Stimulated activated CD8-positive, alpha-beta memory T cell treated with anti-CD3 and anti-CD28 coated beads, Interleukin-12 subunit alpha, Interleukin-12 subunit beta, amount 100 ng/mL, for 4 hours (primary cell): ENCODE data around the gene ZBTB24.

ENCODE experiments used
- DNase-seq: peaks from one replicate; pipeline ENCODE4 v3.0.0-alpha.2; 2020; ENCODE audit warnings: low read depth

ZBTB24 gene

DNA sequence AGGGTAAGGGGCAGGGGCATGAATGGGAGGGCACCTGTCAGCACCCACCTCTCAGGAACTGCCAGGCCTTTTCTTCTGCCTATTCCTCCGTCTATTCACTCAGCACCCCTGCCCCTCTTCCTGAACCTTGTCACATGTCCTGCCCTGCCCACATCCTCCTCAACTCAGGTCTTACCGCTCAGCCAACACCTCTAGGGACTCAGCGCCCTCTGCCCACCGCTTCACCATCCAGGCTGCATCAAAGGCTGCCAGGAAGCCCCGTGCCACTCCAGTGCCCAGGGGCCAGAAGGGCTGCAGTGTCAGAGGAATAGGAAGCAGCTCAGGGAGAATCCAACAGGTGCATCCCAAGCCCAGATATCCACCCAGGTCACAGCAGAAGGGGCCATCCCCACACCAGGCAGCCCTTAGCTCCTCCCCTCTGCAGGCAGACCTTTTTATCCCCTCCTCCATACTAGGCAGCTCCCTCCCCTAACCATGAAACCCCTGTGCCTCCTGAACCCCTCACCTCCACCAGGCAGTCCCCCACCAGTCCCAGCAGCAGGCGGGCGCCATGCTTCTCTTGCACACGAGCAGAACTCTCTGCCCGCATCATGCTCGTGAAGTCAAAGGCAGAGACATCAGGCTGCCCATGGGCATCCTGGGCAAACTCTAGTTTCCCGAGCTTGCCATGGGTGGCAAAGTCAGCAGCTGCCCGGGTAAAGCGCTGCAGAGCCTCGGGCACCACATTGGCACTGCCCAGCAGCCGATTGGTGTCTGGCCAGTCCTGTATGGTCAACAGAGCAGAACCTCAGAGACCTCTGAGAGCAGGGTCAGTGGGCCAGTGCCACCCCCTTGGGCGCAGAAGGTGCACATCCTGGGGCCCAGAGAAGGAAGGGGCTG lies 33.0 kb downstream of the ZBTB24 start:
- DNase-seq = no peak

DNA sequence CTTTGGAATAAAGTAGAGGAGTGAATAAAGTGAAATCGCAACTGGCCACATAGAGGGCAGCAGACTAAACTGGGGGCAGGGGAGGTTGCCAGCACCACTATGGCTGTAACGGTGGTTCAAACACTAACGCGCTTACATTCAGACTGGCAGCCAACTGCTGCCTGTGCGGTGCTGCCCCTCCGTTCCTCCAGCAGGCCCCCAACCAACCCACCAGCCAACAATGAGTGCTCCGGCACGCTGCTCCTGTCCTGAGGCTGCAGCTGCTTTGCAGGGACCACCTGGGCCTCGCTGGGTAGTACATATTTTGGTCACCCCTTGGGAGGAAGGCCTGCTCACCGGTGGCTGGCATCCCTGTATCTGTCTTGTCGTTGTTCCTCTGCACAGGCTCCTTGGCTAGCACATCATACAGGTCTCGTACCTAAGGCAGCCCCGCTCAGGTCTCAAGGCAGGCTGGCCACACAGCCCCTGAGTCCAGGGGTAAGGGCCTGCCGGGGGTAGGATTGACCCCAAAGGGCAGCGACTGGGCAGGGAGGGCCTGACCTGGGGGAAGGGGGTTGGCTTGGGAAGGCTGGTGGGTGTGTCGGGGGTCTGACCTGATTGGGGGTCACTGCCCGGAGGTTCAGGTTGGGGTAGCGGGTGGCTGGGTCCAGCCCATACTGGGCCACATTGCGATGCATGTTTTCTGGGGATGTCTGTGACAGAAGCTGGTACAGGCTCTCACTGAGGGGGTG lies 33.8 kb downstream of the ZBTB24 start:
- DNase-seq = no peak

DNA sequence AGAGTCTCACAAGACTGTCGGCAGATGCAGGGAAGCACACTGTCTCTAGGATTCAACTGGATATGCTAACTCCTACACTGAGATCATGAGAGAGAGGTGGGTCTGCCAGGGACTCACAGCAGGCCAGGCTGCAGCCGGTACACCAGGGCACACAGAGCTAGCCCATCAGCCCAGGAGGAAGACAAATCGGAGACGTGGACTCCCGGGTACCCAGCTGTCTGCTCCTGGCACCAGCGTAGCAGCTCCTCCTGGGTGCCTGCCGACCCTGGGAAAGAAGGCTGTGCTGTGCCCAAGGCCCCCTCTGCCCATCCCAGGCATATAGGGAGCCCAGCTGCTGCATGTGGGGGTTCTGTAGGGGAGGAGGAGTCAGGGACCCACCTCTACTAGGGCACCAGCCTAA lies 34.4 kb downstream of the ZBTB24 start:
- no peak for DNase-seq

DNA sequence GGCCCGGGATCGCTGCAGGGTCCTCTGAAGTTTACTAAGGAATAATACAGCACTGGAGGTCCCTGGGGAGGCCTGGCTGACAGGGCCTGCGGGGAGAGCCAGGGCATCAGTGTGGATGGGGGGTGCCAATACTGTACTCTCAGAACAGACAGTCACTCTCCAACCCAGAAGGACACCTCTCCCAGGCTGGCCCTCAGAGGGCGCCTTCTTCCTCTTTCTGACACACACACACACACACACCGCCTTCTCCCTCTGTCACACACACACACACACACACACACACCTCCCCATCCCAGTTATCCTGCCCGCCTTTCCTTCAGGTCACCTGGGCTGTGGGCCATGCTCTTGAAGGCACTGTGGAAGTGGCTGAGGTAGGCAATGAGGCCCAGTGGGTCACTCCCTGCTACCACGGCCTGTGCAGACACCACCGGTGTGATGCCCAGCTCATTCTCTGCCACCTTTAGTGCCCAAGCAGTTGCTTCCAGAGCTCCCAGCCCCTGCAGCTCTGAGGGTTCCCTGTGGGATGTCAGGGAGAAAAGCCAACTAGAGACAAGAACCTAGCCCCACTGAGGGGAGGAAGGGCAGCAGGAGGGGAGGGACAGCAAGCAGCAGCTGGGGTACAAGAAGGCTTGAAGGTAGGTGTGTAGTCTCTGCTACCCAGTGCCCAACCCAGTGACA lies 35.0 kb downstream of the ZBTB24 start:
- DNase-seq = no peak

DNA sequence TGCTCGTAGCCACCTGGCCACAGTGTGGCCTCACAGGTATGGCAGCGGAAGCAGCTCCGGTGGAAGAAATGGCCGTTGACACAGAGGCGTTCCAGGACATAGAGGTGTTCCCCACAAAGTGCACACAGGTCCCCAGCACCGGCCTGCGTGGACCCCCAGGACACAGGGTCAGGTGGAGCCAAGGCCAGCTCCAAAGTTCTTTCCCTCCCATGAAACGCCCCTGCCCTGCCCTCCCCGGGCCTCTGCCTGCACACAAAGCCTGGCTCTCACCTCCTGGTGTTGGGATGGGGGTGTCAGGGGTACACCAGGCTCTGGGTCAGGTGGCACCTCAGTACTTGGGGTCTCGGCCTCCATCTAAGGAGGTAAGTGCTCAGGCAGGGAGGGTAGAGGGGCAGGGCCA lies 35.9 kb downstream of the ZBTB24 start:
- DNase-seq = no peak

DNA sequence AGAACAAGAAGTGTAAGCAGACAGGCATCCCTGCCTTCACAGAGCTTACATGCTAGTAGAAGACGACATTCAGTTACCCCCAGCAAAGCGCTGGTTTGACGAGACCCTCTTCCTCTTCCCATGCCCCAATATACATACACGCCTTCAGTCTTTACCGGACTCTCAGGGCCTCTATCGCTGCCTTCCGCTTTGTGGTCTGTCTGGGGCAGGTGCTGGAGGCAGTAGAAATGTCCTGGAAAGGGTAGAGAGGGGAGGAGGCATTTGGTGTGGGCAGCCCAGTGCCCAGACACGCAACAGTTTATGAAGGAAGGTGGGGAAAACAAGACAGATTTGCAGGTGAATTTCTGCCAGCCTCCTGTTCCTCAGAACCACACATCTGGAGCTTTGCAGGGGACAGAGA lies 36.5 kb downstream of the ZBTB24 start:
- no peak for DNase-seq

DNA sequence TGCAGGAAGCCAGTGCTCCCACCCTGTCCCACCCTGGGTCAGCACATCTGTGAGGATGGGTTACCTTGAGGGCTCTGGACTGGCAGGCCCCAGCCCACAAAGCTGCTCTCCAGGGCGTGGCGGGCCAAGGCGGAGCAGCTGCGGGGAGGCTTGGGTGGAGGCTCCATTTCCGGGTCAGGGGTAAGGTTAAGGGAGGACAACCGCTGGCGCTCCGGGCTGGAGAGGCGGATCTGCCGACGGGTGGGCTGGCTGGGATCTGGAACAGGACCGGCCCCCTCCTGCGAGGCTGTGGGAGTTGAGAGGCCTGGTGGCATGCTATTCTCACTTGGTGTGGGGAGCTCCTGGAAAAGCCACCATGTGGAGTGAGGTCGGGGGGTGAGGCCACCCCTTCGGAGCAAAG lies 36.9 kb downstream of the ZBTB24 start:
- DNase-seq = no peak

DNA sequence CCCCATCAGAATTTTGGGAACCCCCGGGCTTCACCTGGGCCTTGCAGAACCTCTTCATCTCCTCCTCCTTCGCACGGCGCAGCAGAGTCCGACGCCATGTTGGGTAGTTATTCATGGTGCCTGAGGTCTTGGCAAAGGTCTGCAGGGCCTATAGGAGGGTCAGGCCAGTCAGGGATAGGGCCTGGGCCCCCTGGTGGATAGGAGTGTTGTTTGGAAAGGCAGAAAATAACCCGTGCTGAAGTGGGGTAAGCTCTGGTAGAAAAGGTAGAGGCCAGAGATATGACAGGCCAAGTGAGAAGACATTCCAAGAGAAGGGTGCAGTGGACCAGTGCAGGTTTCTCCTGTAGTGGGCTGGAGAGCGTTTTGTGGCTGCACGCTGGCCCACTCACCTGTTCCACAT lies 37.6 kb downstream of the ZBTB24 start:
- DNase-seq = no peak

DNA sequence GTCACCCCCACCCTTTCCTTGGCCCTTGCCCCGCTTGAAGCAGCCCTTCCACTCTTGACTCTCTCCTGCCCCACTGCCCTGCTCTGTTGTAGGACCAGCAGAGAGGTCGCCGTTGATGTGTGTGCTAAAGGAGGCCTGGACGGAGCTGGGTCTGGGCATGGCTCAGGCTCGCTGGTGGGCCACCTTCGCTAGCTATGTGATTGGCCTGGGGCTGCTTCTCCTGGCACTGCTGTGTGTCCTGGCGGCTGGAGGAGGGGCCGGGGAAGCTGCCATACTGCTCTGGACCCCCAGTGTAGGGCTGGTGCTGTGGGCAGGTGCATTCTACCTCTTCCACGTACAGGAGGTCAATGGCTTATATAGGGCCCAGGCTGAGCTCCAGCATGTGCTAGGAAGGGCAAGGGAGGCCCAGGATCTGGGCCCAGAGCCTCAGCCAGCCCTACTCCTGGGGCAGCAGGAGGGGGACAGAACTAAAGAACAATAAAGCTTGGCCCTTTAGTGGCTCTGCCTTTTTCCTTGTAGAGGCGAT lies 39.5 kb downstream of the ZBTB24 start:
- no peak for DNase-seq

DNA sequence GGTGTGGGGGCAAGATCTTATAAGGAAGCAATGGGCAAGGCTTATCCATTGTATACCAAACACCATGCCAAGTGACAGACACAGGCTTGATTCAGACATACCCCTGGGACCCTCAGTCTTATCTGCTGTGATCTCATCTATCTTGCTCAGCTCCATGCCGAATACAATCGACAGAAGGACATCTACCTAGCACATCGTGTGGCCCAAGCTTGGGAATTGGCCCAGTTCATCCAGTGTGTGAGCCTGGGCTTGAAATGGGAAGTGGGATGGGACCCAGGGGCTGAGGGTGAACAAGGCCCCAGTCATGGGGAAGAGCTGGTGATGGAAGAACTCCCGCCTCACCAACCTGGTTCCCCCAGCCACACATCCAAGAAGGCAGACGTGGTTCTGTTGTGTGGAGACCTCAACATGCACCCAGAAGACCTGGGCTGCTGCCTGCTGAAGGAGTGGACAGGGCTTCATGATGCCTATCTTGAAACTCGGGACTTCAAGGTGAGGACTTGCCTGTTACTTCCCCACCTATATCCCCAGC lies 40.6 kb downstream of the ZBTB24 start:
- no peak for DNase-seq

DNA sequence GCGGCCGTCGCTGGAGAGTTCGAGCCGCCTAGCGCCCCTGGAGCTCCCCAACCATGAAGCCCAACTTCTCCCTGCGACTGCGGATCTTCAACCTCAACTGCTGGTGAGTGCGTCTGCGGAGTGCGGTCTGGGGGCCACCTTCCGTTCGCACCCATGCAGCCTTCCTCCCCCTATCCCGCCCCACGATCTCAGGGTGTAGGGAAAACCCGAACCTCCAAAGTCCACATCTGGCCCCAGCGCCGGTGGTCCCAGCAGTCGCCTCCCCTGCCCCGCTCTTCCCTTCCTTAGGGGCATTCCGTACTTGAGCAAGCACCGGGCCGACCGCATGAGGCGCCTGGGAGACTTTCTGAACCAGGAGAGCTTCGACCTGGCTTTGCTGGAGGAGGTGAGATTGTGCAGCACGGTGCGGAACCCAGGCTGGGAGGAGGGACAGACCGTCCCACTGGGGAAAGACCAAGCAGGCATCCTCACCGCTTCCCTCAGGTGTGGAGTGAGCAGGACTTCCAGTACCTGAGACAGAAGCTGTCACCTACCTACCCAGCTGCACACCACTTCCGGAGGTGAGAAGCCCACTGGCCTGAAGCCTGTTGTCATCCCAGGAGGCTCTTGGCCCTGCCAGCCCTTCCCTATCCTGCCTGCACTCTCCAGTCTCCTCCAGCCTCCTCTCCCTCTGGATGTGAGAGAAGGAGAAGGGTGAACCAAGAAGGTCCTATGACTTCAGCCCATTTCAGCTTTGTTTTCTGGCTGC lies 41.8 kb downstream of the ZBTB24 start:
- DNase-seq = peak; percentile 33

DNA sequence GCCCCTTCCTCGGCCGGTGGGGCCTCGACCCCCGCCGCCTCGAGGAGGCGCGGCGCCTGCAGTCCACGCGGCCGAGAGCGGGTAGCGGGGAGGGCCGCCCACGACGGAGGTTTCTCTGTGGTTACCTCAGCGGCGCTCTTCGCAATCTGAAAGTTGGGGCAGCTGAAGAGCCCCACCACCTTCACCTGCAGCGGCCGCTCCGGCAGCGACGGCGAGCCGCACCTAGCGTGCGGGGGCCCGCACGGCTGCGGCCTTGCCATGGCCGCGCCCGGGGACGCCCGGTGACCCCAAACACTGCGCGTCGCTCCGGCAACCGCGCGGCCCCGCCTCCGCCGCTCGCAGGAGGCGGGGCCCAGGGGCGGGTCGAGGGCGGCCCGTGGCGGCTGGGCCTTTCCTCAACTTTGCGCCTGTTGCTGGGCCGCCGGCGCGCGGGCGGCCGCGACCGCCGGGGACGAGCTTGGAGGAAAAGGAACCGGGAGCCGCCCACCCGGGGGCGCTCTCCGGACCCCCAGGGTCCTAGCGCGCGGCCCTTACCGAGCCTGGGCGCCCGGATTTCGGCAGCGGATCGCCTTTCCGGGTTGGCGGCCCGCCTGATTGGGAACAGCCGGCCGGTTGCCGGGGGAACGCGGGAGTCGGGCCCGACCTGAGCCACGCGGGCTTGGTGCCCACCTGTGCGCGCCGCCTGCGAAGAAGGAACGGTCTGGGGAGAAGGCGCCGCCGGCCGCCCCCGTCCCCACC lies 42.5 kb downstream of the ZBTB24 start, which contains the start of the genes PPIL6 and SMPD2:
Gene PPIL6 (minus strand): TSS at position 298 of the 738 bp plus-strand sequence. CDS start 38 bp downstream, at position 260.
Gene SMPD2 (plus strand): TSS at position 394 of the 738 bp plus-strand sequence. CDS start 398 bp downstream, outside the sequence.
- DNase-seq = peak; percentile 76

DNA sequence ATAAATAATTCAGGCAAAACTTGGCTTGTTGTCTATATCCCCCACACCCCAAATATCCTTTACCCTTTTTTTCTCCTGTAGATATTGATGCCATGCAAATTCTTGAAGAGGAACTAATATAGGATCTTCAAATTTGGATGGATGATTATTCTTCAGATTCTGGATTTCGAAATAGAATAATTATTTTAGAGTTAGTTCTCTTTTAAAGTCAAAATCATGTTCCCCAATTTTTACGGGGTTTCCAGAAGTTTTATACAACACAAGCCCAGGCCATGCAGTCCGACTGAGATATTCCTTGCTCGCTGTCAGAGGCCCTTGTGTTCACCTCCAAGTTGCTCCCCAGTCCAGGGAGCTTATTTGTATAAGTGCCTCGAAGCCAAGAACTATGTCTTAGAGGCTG lies 47.0 kb downstream of the ZBTB24 start:
- no peak for DNase-seq

DNA sequence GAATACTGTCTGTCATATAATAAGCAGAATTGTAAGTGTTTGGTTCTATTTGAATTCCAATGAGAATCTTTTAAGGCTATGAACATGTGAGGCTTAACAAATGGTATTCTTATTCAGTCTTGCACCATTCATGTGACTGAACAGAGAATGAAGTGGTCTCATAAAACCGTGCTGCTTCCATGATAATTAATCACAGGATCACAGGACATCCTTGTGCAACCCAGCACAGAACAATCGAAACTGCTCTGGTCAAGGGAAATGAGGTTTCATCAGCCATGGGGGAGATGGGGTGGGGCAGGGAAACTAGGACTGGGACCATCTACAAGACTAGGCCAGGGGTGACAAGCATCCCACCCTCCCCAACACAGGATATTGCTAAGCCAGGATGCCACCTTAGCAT lies 48.6 kb downstream of the ZBTB24 start:
- no peak for DNase-seq

DNA sequence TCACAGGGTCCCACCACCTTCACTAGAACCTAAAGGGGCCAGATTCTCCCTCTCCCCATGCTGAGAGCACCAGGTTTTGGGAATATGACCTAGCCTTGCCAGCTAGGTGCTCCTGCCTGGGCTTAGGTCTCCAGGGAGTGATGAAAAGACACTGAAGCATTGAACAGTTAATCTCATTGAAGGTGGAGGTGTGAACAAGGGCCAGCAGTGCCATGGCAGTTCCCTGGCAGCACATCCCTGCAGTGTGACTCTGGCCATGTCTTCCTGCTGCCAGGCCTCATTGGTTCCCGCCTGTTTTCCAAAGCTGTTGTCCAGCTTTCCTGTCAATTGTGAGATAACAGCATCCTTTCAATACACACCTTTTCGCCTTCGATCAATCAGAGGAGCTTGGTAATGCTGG lies 53.5 kb downstream of the ZBTB24 start:
- DNase-seq = no peak

DNA sequence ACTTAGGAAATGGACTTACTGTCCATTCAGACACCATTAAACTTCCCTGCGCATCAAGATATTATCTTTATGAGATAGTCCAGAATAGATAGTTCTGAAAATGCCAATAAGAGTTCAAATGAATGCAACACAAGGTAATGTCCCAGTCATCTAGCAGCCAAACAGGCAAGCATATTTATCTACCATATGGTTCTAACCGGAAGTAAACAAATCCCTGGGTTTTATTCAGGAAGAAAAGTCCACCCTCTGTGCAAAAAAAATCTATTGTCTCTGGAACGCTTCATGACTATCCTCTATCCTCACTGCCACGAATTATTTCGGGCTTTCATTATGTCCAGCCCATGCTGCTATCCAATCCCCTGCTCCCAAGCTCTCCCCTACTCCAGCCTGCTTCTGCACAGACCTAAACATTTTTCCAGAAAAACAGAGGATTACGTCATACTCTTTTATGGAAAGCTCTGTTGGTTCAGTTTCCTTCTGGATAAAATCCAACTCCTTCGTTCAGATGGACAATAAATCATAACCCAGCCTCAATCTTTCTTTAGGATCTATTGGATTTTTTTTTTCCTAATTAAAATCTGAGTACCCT lies 54.0 kb downstream of the ZBTB24 start:
- DNase-seq = no peak

DNA sequence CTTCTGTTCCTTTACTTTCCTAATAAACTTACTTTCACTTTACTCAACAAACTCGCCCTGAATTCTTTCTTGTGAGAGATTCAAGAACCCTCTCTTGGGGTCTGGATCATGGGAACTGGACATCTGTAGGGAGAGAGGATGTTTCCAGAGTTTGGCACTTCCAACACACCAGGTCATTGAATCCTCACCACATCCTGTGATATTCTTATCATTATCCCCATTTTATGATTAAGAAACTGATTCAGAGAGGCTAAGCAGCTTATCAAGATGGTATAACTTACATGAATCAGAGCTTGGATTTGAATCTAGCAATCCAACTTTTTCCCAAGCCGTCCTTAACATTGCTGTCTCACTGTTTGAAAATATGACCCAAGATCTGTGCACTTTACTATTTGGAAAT lies 58.1 kb downstream of the ZBTB24 start:
- DNase-seq = no peak

DNA sequence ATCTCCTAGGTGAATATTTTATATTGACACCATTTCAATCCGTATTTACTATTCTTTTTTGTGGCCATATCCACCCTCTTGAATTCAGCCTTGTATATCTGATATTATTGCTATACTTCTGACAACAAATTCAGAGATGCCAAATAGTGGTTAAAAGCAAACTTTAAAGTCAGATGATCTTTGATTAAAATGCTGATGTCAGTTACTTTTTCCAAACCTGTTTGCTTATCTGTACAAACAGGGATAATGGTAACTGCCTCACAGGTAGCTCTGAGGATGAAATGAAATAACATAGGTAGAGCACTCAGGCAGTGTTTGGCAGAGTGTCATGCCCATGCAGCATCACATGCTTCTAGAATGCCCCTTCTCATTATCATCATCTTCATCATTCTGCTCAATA lies 61.8 kb downstream of the ZBTB24 start:
- no peak for DNase-seq

DNA sequence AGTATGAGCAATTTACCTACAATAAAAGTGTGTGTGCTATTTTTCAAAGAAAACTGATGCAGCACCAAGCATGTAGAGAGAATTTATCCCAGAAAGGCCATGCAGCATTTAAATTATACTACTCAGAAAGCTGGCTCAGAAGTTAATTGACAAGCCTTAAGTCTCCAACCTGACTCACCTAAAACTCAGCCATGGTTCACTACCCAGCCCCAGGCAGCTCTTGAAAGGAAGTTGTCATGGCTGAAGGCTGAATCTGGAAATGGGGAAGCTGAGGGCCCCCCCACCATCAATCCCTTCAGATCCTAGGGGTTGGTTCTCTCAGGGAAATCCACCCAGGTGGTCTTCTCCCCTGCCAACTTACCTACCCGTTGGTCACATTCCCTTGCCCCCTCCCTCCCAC lies 62.3 kb downstream of the ZBTB24 start:
- DNase-seq = no peak

DNA sequence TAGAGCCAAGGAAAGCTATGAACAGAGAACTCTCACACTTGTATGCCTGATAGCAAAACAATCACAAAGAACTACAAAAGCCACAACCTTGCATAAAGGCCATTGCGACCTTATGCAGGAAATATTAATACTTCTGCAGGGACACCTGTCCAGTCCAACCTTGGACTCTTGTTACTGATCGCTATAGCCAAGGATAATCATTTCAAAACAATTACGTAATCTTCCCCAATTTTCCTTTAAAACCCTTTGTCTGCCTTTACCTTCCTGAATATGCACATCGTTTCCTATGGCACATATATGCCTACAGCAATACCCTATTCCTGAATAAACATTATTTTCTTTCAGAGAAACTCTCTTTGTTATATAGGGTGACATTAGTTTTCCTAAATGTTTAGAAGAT lies 65.4 kb downstream of the ZBTB24 start:
- DNase-seq = no peak
